CD4-positive, alpha-beta T cell (primary cell): ENCODE measurements around the gene CCDC150. TPM values are rescaled to one million over a fixed set of nuclear protein-coding genes. Genes with fewer than 3 reads are reported as not detected.

Experiments
- ATAC-seq: fragments of 200-7000 bp; cut with Tn5 transposase; one replicate; pipeline ENCODE4 v1.10.0; 2022; ENCODE audit warnings: mild to moderate bottlenecking; ENCODE audit not compliant: poor library complexity
- CTCF ChIA-PET: fragments of 350-600 bp; sonication (Branson Sonifier 250); formaldehyde crosslinking; loops from one replicate; lab custom pipeline; 2021; ENCODE audit warnings: antibody characterized with exemption, inconsistent platforms; lab: Charles Lee
- POLR2A ChIA-PET: fragments of 350-600 bp; sonication (Branson Sonifier 250); formaldehyde crosslinking; loops from one replicate; lab custom pipeline; 2021; ENCODE audit warnings: antibody characterized with exemption, inconsistent platforms; lab: Charles Lee
- DNase-seq, 14 experiments: peaks; one replicate each; pipeline ENCODE4 v3.0.0-alpha.2; 2013 to 2020; ENCODE audit warnings: mixed read lengths in 2 of 14
- H3K27ac ChIP-seq, 2 donors: one replicate each; pipeline versions ENCODE4 v1.5.1 to v1.7.0; 2013; ENCODE audit warnings: low read length in 2 of 2, low read depth in 1 of 2, mild to moderate bottlenecking in 1 of 2
- H3K27me3 ChIP-seq, 2 experiments: 1 replicate in 1 of 2; 2 replicates in 1 of 2; pipeline versions ENCODE4 v1.6.1 to v1.7.0; 2013; ENCODE audit warnings: low read length in 2 of 2, control low read depth in 1 of 2, mild to moderate bottlenecking in 1 of 2, moderate library complexity in 1 of 2; ENCODE audit not compliant: insufficient read depth in 2 of 2, control insufficient read depth in 1 of 2
- H3K36me3 ChIP-seq: one replicate; pipeline ENCODE4 v1.6.1; 2013; ENCODE audit warnings: low read length, control low read depth; ENCODE audit not compliant: insufficient read depth
- H3K4me1 ChIP-seq: one replicate; pipeline ENCODE4 v1.6.1; 2013; ENCODE audit warnings: low read length, control low read depth; ENCODE audit not compliant: insufficient read depth
- H3K4me3 ChIP-seq: one replicate; pipeline ENCODE4 v1.5.1; 2013; ENCODE audit warnings: mild to moderate bottlenecking, low read length, moderate library complexity
- H3K9me3 ChIP-seq, 2 experiments: 1 replicate in 1 of 2; 2 replicates in 1 of 2; pipeline versions ENCODE4 v1.6.1 to v1.7.0; 2013; ENCODE audit warnings: low read length in 2 of 2, mild to moderate bottlenecking in 2 of 2, control low read depth in 1 of 2, moderate library complexity in 1 of 2; ENCODE audit not compliant: control insufficient read depth in 1 of 2, insufficient read depth in 1 of 2
- H3K27ac Mint-ChIP-seq: one replicate; pipeline ENCODE4 v1.8.0; 2020; ENCODE audit warnings: mixed read lengths
- H3K27me3 Mint-ChIP-seq: one replicate; pipeline ENCODE4 v1.8.0; 2021; ENCODE audit warnings: mixed read lengths
- H3K36me3 Mint-ChIP-seq: one replicate; pipeline ENCODE4 v1.8.0; 2021; ENCODE audit warnings: low read depth, mixed read lengths
- H3K4me1 Mint-ChIP-seq: one replicate; pipeline ENCODE4 v1.8.0; 2021; ENCODE audit warnings: low read depth, mixed read lengths
- H3K4me3 Mint-ChIP-seq: one replicate; pipeline ENCODE4 v1.8.0; 2020; ENCODE audit warnings: mild to moderate bottlenecking, mixed read lengths
- H3K9me3 Mint-ChIP-seq: one replicate; pipeline ENCODE4 v1.8.0; 2020; ENCODE audit warnings: mixed read lengths
- CTCF ChIP-seq: fragments of 200-600 bp; IDR thresholded peaks from one replicate; pipeline ENCODE4 v1.8.0; 2022; ENCODE audit warnings: antibody characterized with exemption, mild to moderate bottlenecking
- intact Hi-C, 2 experiments: fragments of 100-400 bp; cut with DNase I in 1 of 2; cut with micrococcal nuclease in 1 of 2; formaldehyde crosslinking; loops; one replicate each; pipeline versions ENCODE4 v1.15.1 to v1.9.0; 2023 to 2025; cut with DNase I, micrococcal nuclease
- total RNA-seq, 174 experiments: library from RNA in 2 of 174; stranded (reverse) in 2 of 174; gene quantifications; one replicate each; pipeline ENCODE4 v1.2.3 and lab custom pipeline; 2021 to 2026

Gene CCDC150
- total RNA-seq, 2 experiments from 2014 or later, result 0.22 to 0.75 TPM

- intact Hi-C loops, result no loop called here
- peak overlapping the region; percentile 15 for H3K4me3 Mint-ChIP-seq
- ChIA-PET POLR2A (no interaction called here), CTCF (no interaction called here)
- peaks cover 85% of the 10 kb centered on the region for H3K27me3 Mint-ChIP-seq
- Histone ChIP-seq H3K4me3 (no peak overlapping the region), H3K4me1 (peaks cover 9% of the 10 kb centered on the region), H3K9me3 (peaks cover 0 to 4% of the 10 kb centered on the region in 2 experiments), H3K36me3 (no peaks in the 10 kb centered on the region), H3K27ac (no peak overlapping the region), H3K27me3 (peaks cover 30 to 65% of the 10 kb centered on the region in 2 experiments)
- ATAC-seq, result no peak
- no peak overlapping the region for H3K27ac Mint-ChIP-seq
- no peaks in the 10 kb centered on the region for H3K9me3 Mint-ChIP-seq
- TF ChIP-seq CTCF, result no peak
- H3K36me3 Mint-ChIP-seq, result no peaks in the 10 kb centered on the region
- H3K4me1 Mint-ChIP-seq, result peaks cover 7% of the 10 kb centered on the region
- DNase-seq, result no peak
These were observed 45.4 kb upstream of the CCDC150 start for GRCh38 chr2:196594158-196594557.

GRCh38 chr2:196597531-196597930 lies 42.0 kb upstream of the CCDC150 start:
- ATAC-seq (no peak), DNase-seq (no peak)
- ChIA-PET POLR2A (no interaction called here), CTCF (no interaction called here)
- peaks cover 0 to 4% of the 10 kb centered on the region in 2 experiments for H3K9me3 ChIP-seq
- Mint-ChIP-seq H3K9me3 (no peaks in the 10 kb centered on the region), H3K4me3 (no peak overlapping the region), H3K27ac (no peak overlapping the region), H3K4me1 (peaks cover under 1% of the 10 kb centered on the region), H3K36me3 (no peaks in the 10 kb centered on the region), H3K27me3 (peaks cover 78% of the 10 kb centered on the region)
- peaks cover 14 to 31% of the 10 kb centered on the region in 2 experiments for H3K27me3 ChIP-seq
- no peaks in the 10 kb centered on the region for H3K36me3 ChIP-seq
- no peak for TF ChIP-seq CTCF
- H3K4me1 ChIP-seq, result peaks cover 5% of the 10 kb centered on the region
- no peak overlapping the region for H3K4me3 ChIP-seq
- intact Hi-C loops, result no loop called here
- no peak overlapping the region for H3K27ac ChIP-seq

GRCh38 chr2:196598412-196598811 lies 41.1 kb upstream of the CCDC150 start:
- TF ChIP-seq CTCF, result no peak
- Mint-ChIP-seq H3K9me3 (no peaks in the 10 kb centered on the region), H3K27ac (no peak overlapping the region), H3K4me1 (no peaks in the 10 kb centered on the region), H3K27me3 (peaks cover 80% of the 10 kb centered on the region), H3K36me3 (no peaks in the 10 kb centered on the region), H3K4me3 (no peak overlapping the region)
- no peak for DNase-seq
- Histone ChIP-seq H3K36me3 (no peaks in the 10 kb centered on the region), H3K27ac (no peak overlapping the region), H3K4me3 (no peak overlapping the region), H3K4me1 (peaks cover 3% of the 10 kb centered on the region), H3K27me3 (peaks cover 13 to 30% of the 10 kb centered on the region in 2 experiments), H3K9me3 (peaks cover 0 to 3% of the 10 kb centered on the region in 2 experiments)
- intact Hi-C loops, result no loop called here
- POLR2A ChIA-PET, result no interaction called here
- no peak for ATAC-seq
- CTCF ChIA-PET, result no interaction called here
